ENCODE results near the gene MYO1E.
A peak's percentile ranks its signal among the peaks of the same experiment; 100 is the strongest.

Gene MYO1E

GRCh38 chr15:59176653-59177316 is 195.9 kb downstream of the MYO1E start:
- Histone ChIP-seq H3K4me3 (ENCODE audit: low read length in 2 of 2) (no peak overlapping the region), H3K27ac (ENCODE audit: low read length) (no peak overlapping the region), H3K36me3 (ENCODE audit: control insufficient read depth in 2 of 2, insufficient read depth in 2 of 2, low read length in 2 of 2) (peaks cover 17% of the 10 kb centered on the region in 2 donors), H3K27me3 (ENCODE audit: control insufficient read depth in 1 of 2, insufficient read depth in 2 of 2, low read length in 2 of 2) (no peaks in the 10 kb centered on the region), H3K9ac (ENCODE audit: low read length in 2 of 2) (no peak overlapping the region), H3K9me3 (ENCODE audit: control insufficient read depth in 2 of 2, low read length in 2 of 2) (peaks cover 0 to 2% of the 10 kb centered on the region in 2 donors), H3K4me1 (ENCODE audit: control insufficient read depth, insufficient read depth, low read length) (no peaks in the 10 kb centered on the region)

- H3K9me3 ChIP-seq (ENCODE audit: control insufficient read depth in 2 of 2, low read length in 2 of 2) = no peaks in the 10 kb centered on the region
- H3K9ac ChIP-seq (ENCODE audit: low read length in 2 of 2) = no peak overlapping the region
- peaks cover 14 to 24% of the 10 kb centered on the region in 2 donors for H3K36me3 ChIP-seq (ENCODE audit: control insufficient read depth in 2 of 2, insufficient read depth in 2 of 2, low read length in 2 of 2)
- peaks cover 3% of the 10 kb centered on the region for H3K4me1 ChIP-seq (ENCODE audit: control insufficient read depth, insufficient read depth, low read length)
- peak overlapping the region in 1 of 2 donors; percentile 8 for H3K4me3 ChIP-seq (ENCODE audit: low read length in 2 of 2)
- H3K27me3 ChIP-seq (ENCODE audit: control insufficient read depth in 1 of 2, insufficient read depth in 2 of 2, low read length in 2 of 2) = no peaks in the 10 kb centered on the region
- no peak overlapping the region for H3K27ac ChIP-seq (ENCODE audit: low read length)
These were observed 197.5 kb downstream of the MYO1E start for GRCh38 chr15:59174835-59175831.

- peaks cover 14 to 24% of the 10 kb centered on the region in 2 donors for H3K36me3 ChIP-seq (ENCODE audit: control insufficient read depth in 2 of 2, insufficient read depth in 2 of 2, low read length in 2 of 2)
- H3K27ac ChIP-seq (ENCODE audit: low read length) = no peak overlapping the region
- H3K9ac ChIP-seq (ENCODE audit: low read length in 2 of 2) = no peak overlapping the region
- peaks cover 8% of the 10 kb centered on the region for H3K4me1 ChIP-seq (ENCODE audit: control insufficient read depth, insufficient read depth, low read length)
- peak overlapping the region in 1 of 2 donors; percentile 8 for H3K4me3 ChIP-seq (ENCODE audit: low read length in 2 of 2)
- H3K9me3 ChIP-seq (ENCODE audit: control insufficient read depth in 2 of 2, low read length in 2 of 2) = no peaks in the 10 kb centered on the region
- H3K27me3 ChIP-seq (ENCODE audit: control insufficient read depth in 1 of 2, insufficient read depth in 2 of 2, low read length in 2 of 2) = no peaks in the 10 kb centered on the region
These were observed 198.4 kb downstream of the MYO1E start for GRCh38 chr15:59174151-59174834.

GRCh38 chr15:59173194-59173593 is 199.5 kb downstream of the MYO1E start:
- H3K27ac ChIP-seq (ENCODE audit: low read length) = no peak overlapping the region
- H3K4me3 ChIP-seq (ENCODE audit: low read length in 2 of 2) = no peak overlapping the region
- H3K9ac ChIP-seq (ENCODE audit: low read length in 2 of 2) = no peak overlapping the region
- H3K27me3 ChIP-seq (ENCODE audit: control insufficient read depth in 1 of 2, insufficient read depth in 2 of 2, low read length in 2 of 2) = no peaks in the 10 kb centered on the region
- H3K4me1 ChIP-seq (ENCODE audit: control insufficient read depth, insufficient read depth, low read length) = peaks cover 11% of the 10 kb centered on the region
- no peaks in the 10 kb centered on the region for H3K9me3 ChIP-seq (ENCODE audit: control insufficient read depth in 2 of 2, low read length in 2 of 2)
- H3K36me3 ChIP-seq (ENCODE audit: control insufficient read depth in 2 of 2, insufficient read depth in 2 of 2, low read length in 2 of 2) = peaks cover 13 to 21% of the 10 kb centered on the region in 2 donors

GRCh38 chr15:59172289-59172901 is 200.3 kb downstream of the MYO1E start:
- Histone ChIP-seq H3K4me3 (ENCODE audit: low read length in 2 of 2) (no peak overlapping the region), H3K4me1 (ENCODE audit: control insufficient read depth, insufficient read depth, low read length) (peaks cover 11% of the 10 kb centered on the region), H3K9me3 (ENCODE audit: control insufficient read depth in 2 of 2, low read length in 2 of 2) (no peaks in the 10 kb centered on the region), H3K9ac (ENCODE audit: low read length in 2 of 2) (no peak overlapping the region), H3K36me3 (ENCODE audit: control insufficient read depth in 2 of 2, insufficient read depth in 2 of 2, low read length in 2 of 2) (peaks cover 5 to 17% of the 10 kb centered on the region in 2 donors), H3K27me3 (ENCODE audit: control insufficient read depth in 1 of 2, insufficient read depth in 2 of 2, low read length in 2 of 2) (no peaks in the 10 kb centered on the region), H3K27ac (ENCODE audit: low read length) (no peak overlapping the region)

GRCh38 chr15:59171067-59171397 is 201.6 kb downstream of the MYO1E start:
- no peak overlapping the region for H3K27ac ChIP-seq (ENCODE audit: low read length)
- H3K4me1 ChIP-seq (ENCODE audit: control insufficient read depth, insufficient read depth, low read length) = peaks cover 11% of the 10 kb centered on the region

GRCh38 chr15:59170295-59171066 is 202.2 kb downstream of the MYO1E start:
- Histone ChIP-seq H3K9ac (ENCODE audit: low read length in 2 of 2) (no peak overlapping the region), H3K4me3 (ENCODE audit: low read length in 2 of 2) (no peak overlapping the region), H3K4me1 (ENCODE audit: control insufficient read depth, insufficient read depth, low read length) (peaks cover 11% of the 10 kb centered on the region), H3K9me3 (ENCODE audit: control insufficient read depth in 2 of 2, low read length in 2 of 2) (no peaks in the 10 kb centered on the region), H3K27me3 (ENCODE audit: control insufficient read depth in 1 of 2, insufficient read depth in 2 of 2, low read length in 2 of 2) (no peaks in the 10 kb centered on the region), H3K36me3 (ENCODE audit: control insufficient read depth in 2 of 2, insufficient read depth in 2 of 2, low read length in 2 of 2) (peaks cover 2 to 17% of the 10 kb centered on the region in 2 donors), H3K27ac (ENCODE audit: low read length) (no peak overlapping the region)

More at GRCh38 chr15:59171067-59171397, 201.6 kb downstream of the MYO1E start:
- no peaks in the 10 kb centered on the region for H3K27me3 ChIP-seq (ENCODE audit: control insufficient read depth in 1 of 2, insufficient read depth in 2 of 2, low read length in 2 of 2)
- no peak overlapping the region for H3K9ac ChIP-seq (ENCODE audit: low read length in 2 of 2)
- peaks cover 2 to 17% of the 10 kb centered on the region in 2 donors for H3K36me3 ChIP-seq (ENCODE audit: control insufficient read depth in 2 of 2, insufficient read depth in 2 of 2, low read length in 2 of 2)
- no peak overlapping the region for H3K4me3 ChIP-seq (ENCODE audit: low read length in 2 of 2)
- no peaks in the 10 kb centered on the region for H3K9me3 ChIP-seq (ENCODE audit: control insufficient read depth in 2 of 2, low read length in 2 of 2)

- Histone ChIP-seq H3K36me3 (ENCODE audit: control insufficient read depth in 2 of 2, insufficient read depth in 2 of 2, low read length in 2 of 2) (peaks cover 2 to 17% of the 10 kb centered on the region in 2 donors), H3K4me3 (ENCODE audit: low read length in 2 of 2) (no peak overlapping the region), H3K27me3 (ENCODE audit: control insufficient read depth in 1 of 2, insufficient read depth in 2 of 2, low read length in 2 of 2) (no peaks in the 10 kb centered on the region), H3K9me3 (ENCODE audit: control insufficient read depth in 2 of 2, low read length in 2 of 2) (no peaks in the 10 kb centered on the region), H3K9ac (ENCODE audit: low read length in 2 of 2) (no peak overlapping the region), H3K4me1 (ENCODE audit: control insufficient read depth, insufficient read depth, low read length) (peaks cover 11% of the 10 kb centered on the region), H3K27ac (ENCODE audit: low read length) (no peak overlapping the region)
These were observed 203.4 kb downstream of the MYO1E start for GRCh38 chr15:59169251-59169708.

- Histone ChIP-seq H3K27ac (ENCODE audit: low read length) (no peak overlapping the region), H3K27me3 (ENCODE audit: control insufficient read depth in 1 of 2, insufficient read depth in 2 of 2, low read length in 2 of 2) (no peaks in the 10 kb centered on the region), H3K4me3 (ENCODE audit: low read length in 2 of 2) (no peak overlapping the region), H3K36me3 (ENCODE audit: control insufficient read depth in 2 of 2, insufficient read depth in 2 of 2, low read length in 2 of 2) (peaks cover under 1 to 14% of the 10 kb centered on the region in 2 donors), H3K9ac (ENCODE audit: low read length in 2 of 2) (no peak overlapping the region), H3K9me3 (ENCODE audit: control insufficient read depth in 2 of 2, low read length in 2 of 2) (no peaks in the 10 kb centered on the region), H3K4me1 (ENCODE audit: control insufficient read depth, insufficient read depth, low read length) (peaks cover 11% of the 10 kb centered on the region)
These were observed 204.1 kb downstream of the MYO1E start for GRCh38 chr15:59168536-59168935.

Measured in stomach smooth muscle (tissue), 2 donors.